ENCODE data around the gene DOK5.

Gene DOK5

GRCh38 chr20:54485631-54486030 lies 10.2 kb downstream of the DOK5 start:
- Histone ChIP-seq H3K4me1 (ENCODE audit: control insufficient read depth, insufficient read depth, low read length) (no peaks in the 10 kb centered on the region), H3K36me3 (ENCODE audit: control insufficient read depth, insufficient read depth, low read length) (no peaks in the 10 kb centered on the region), H3K27me3 (ENCODE audit: control insufficient read depth, insufficient read depth, low read length) (no peaks in the 10 kb centered on the region), H3K27ac (ENCODE audit: low read depth, low read length) (no peak overlapping the region), H3K9me3 (ENCODE audit: control insufficient read depth, insufficient read depth, low read depth, low read length) (no peaks in the 10 kb centered on the region), H3K4me3 (ENCODE audit: low read depth, low read length) (no peak overlapping the region), H3K9ac (ENCODE audit: low read length) (no peak overlapping the region)

GRCh38 chr20:54486585-54486984 lies 11.2 kb downstream of the DOK5 start:
- Histone ChIP-seq H3K27ac (ENCODE audit: low read depth, low read length) (no peak overlapping the region), H3K4me3 (ENCODE audit: low read depth, low read length) (no peak overlapping the region), H3K4me1 (ENCODE audit: control insufficient read depth, insufficient read depth, low read length) (no peaks in the 10 kb centered on the region), H3K9ac (ENCODE audit: low read length) (no peak overlapping the region), H3K36me3 (ENCODE audit: control insufficient read depth, insufficient read depth, low read length) (no peaks in the 10 kb centered on the region), H3K9me3 (ENCODE audit: control insufficient read depth, insufficient read depth, low read depth, low read length) (no peaks in the 10 kb centered on the region), H3K27me3 (ENCODE audit: control insufficient read depth, insufficient read depth, low read length) (no peaks in the 10 kb centered on the region)

- Histone ChIP-seq H3K27ac (ENCODE audit: low read depth, low read length) (no peak overlapping the region), H3K4me3 (ENCODE audit: low read depth, low read length) (no peak overlapping the region), H3K9me3 (ENCODE audit: control insufficient read depth, insufficient read depth, low read depth, low read length) (no peaks in the 10 kb centered on the region), H3K4me1 (ENCODE audit: control insufficient read depth, insufficient read depth, low read length) (no peaks in the 10 kb centered on the region), H3K27me3 (ENCODE audit: control insufficient read depth, insufficient read depth, low read length) (no peaks in the 10 kb centered on the region), H3K36me3 (ENCODE audit: control insufficient read depth, insufficient read depth, low read length) (no peaks in the 10 kb centered on the region), H3K9ac (ENCODE audit: low read length) (no peak overlapping the region)
These were observed 13.0 kb downstream of the DOK5 start for GRCh38 chr20:54488442-54488841.

- no peak overlapping the region for H3K4me3 ChIP-seq (ENCODE audit: low read depth, low read length)
- H3K36me3 ChIP-seq (ENCODE audit: control insufficient read depth, insufficient read depth, low read length): no peaks in the 10 kb centered on the region
- no peaks in the 10 kb centered on the region for H3K9me3 ChIP-seq (ENCODE audit: control insufficient read depth, insufficient read depth, low read depth, low read length)
- no peaks in the 10 kb centered on the region for H3K4me1 ChIP-seq (ENCODE audit: control insufficient read depth, insufficient read depth, low read length)
- H3K27ac ChIP-seq (ENCODE audit: low read depth, low read length): no peak overlapping the region
- no peak overlapping the region for H3K9ac ChIP-seq (ENCODE audit: low read length)
- no peaks in the 10 kb centered on the region for H3K27me3 ChIP-seq (ENCODE audit: control insufficient read depth, insufficient read depth, low read length)
These were observed 16.1 kb downstream of the DOK5 start for GRCh38 chr20:54491506-54491905.

- no peaks in the 10 kb centered on the region for H3K4me1 ChIP-seq (ENCODE audit: control insufficient read depth, insufficient read depth, low read length)
- no peaks in the 10 kb centered on the region for H3K27me3 ChIP-seq (ENCODE audit: control insufficient read depth, insufficient read depth, low read length)
- no peak overlapping the region for H3K27ac ChIP-seq (ENCODE audit: low read depth, low read length)
- no peak overlapping the region for H3K9ac ChIP-seq (ENCODE audit: low read length)
- H3K36me3 ChIP-seq (ENCODE audit: control insufficient read depth, insufficient read depth, low read length): no peaks in the 10 kb centered on the region
- H3K9me3 ChIP-seq (ENCODE audit: control insufficient read depth, insufficient read depth, low read depth, low read length): no peaks in the 10 kb centered on the region
- H3K4me3 ChIP-seq (ENCODE audit: low read depth, low read length): no peak overlapping the region
These were observed 19.1 kb downstream of the DOK5 start for GRCh38 chr20:54494303-54495006.

- no peaks in the 10 kb centered on the region for H3K9me3 ChIP-seq (ENCODE audit: control insufficient read depth, insufficient read depth, low read depth, low read length)
- H3K27ac ChIP-seq (ENCODE audit: low read depth, low read length): no peak overlapping the region
- no peak overlapping the region for H3K9ac ChIP-seq (ENCODE audit: low read length)
- H3K27me3 ChIP-seq (ENCODE audit: control insufficient read depth, insufficient read depth, low read length): no peaks in the 10 kb centered on the region
- H3K36me3 ChIP-seq (ENCODE audit: control insufficient read depth, insufficient read depth, low read length): no peaks in the 10 kb centered on the region
- no peak overlapping the region for H3K4me3 ChIP-seq (ENCODE audit: low read depth, low read length)
- H3K4me1 ChIP-seq (ENCODE audit: control insufficient read depth, insufficient read depth, low read length): no peaks in the 10 kb centered on the region
These were observed 22.7 kb downstream of the DOK5 start for GRCh38 chr20:54497931-54498718.

- Histone ChIP-seq H3K9ac (ENCODE audit: low read length) (no peak overlapping the region), H3K9me3 (ENCODE audit: control insufficient read depth, insufficient read depth, low read depth, low read length) (no peaks in the 10 kb centered on the region), H3K4me3 (ENCODE audit: low read depth, low read length) (no peak overlapping the region), H3K27me3 (ENCODE audit: control insufficient read depth, insufficient read depth, low read length) (no peaks in the 10 kb centered on the region), H3K27ac (ENCODE audit: low read depth, low read length) (no peak overlapping the region), H3K4me1 (ENCODE audit: control insufficient read depth, insufficient read depth, low read length) (no peaks in the 10 kb centered on the region), H3K36me3 (ENCODE audit: control insufficient read depth, insufficient read depth, low read length) (no peaks in the 10 kb centered on the region)
These were observed 23.7 kb downstream of the DOK5 start for GRCh38 chr20:54499111-54499510.

GRCh38 chr20:54502179-54502578 lies 26.8 kb downstream of the DOK5 start:
- Histone ChIP-seq H3K4me1 (ENCODE audit: control insufficient read depth, insufficient read depth, low read length) (no peaks in the 10 kb centered on the region), H3K27ac (ENCODE audit: low read depth, low read length) (no peak overlapping the region), H3K4me3 (ENCODE audit: low read depth, low read length) (no peak overlapping the region), H3K9ac (ENCODE audit: low read length) (no peak overlapping the region), H3K9me3 (ENCODE audit: control insufficient read depth, insufficient read depth, low read depth, low read length) (no peaks in the 10 kb centered on the region), H3K27me3 (ENCODE audit: control insufficient read depth, insufficient read depth, low read length) (no peaks in the 10 kb centered on the region), H3K36me3 (ENCODE audit: control insufficient read depth, insufficient read depth, low read length) (no peaks in the 10 kb centered on the region)

- no peak overlapping the region for H3K9ac ChIP-seq (ENCODE audit: low read length)
- H3K4me3 ChIP-seq (ENCODE audit: low read depth, low read length): no peak overlapping the region
- peaks cover 10% of the 10 kb centered on the region for H3K4me1 ChIP-seq (ENCODE audit: control insufficient read depth, insufficient read depth, low read length)
- H3K36me3 ChIP-seq (ENCODE audit: control insufficient read depth, insufficient read depth, low read length): no peaks in the 10 kb centered on the region
- no peak overlapping the region for H3K27ac ChIP-seq (ENCODE audit: low read depth, low read length)
- no peaks in the 10 kb centered on the region for H3K27me3 ChIP-seq (ENCODE audit: control insufficient read depth, insufficient read depth, low read length)
- H3K9me3 ChIP-seq (ENCODE audit: control insufficient read depth, insufficient read depth, low read depth, low read length): no peaks in the 10 kb centered on the region
These were observed 31.2 kb downstream of the DOK5 start for GRCh38 chr20:54506643-54507042.

- Histone ChIP-seq H3K9ac (ENCODE audit: low read length) (no peak overlapping the region), H3K4me1 (ENCODE audit: control insufficient read depth, insufficient read depth, low read length) (peaks cover 18% of the 10 kb centered on the region), H3K36me3 (ENCODE audit: control insufficient read depth, insufficient read depth, low read length) (no peaks in the 10 kb centered on the region), H3K9me3 (ENCODE audit: control insufficient read depth, insufficient read depth, low read depth, low read length) (0 out of 2 replicates have a peak, but pooled peaks cover 5% of the 10 kb centered on the region), H3K27me3 (ENCODE audit: control insufficient read depth, insufficient read depth, low read length) (no peaks in the 10 kb centered on the region), H3K27ac (ENCODE audit: low read depth, low read length) (no peak overlapping the region), H3K4me3 (ENCODE audit: low read depth, low read length) (no peak overlapping the region)
These were observed 35.2 kb downstream of the DOK5 start for GRCh38 chr20:54510541-54511129.

GRCh38 chr20:54512694-54513093 lies 37.3 kb downstream of the DOK5 start:
- H3K27me3 ChIP-seq (ENCODE audit: control insufficient read depth, insufficient read depth, low read length): no peaks in the 10 kb centered on the region

More at GRCh38 chr20:54512694-54513093, 37.3 kb downstream of the DOK5 start:
- H3K9ac ChIP-seq (ENCODE audit: low read length): no peak overlapping the region
- H3K9me3 ChIP-seq (ENCODE audit: control insufficient read depth, insufficient read depth, low read depth, low read length): 0 out of 2 replicates have a peak, but pooled peaks cover 5% of the 10 kb centered on the region
- H3K4me1 ChIP-seq (ENCODE audit: control insufficient read depth, insufficient read depth, low read length): peaks cover 18% of the 10 kb centered on the region
- no peak overlapping the region for H3K27ac ChIP-seq (ENCODE audit: low read depth, low read length)
- no peak overlapping the region for H3K4me3 ChIP-seq (ENCODE audit: low read depth, low read length)
- H3K36me3 ChIP-seq (ENCODE audit: control insufficient read depth, insufficient read depth, low read length): no peaks in the 10 kb centered on the region
